Measurements from ENCODE around the gene BCL2L1.

BCL2L1 gene

GRCh38 chr20:31691646-31692275 lies 30.9 kb downstream of the BCL2L1 start:
- DNase-seq, result no peak

GRCh38 chr20:31690124-31690666 lies 32.5 kb downstream of the BCL2L1 start:
- no peak for DNase-seq

- no peak for DNase-seq
Measured at GRCh38 chr20:31689141-31689540, 33.5 kb downstream of the BCL2L1 start.

- no peak for DNase-seq
Measured at GRCh38 chr20:31687777-31688176, 34.9 kb downstream of the BCL2L1 start.

GRCh38 chr20:31685853-31686643 lies 36.6 kb downstream of the BCL2L1 start:
- DNase-seq, result no peak

GRCh38 chr20:31684153-31685015 lies 38.3 kb downstream of the BCL2L1 start:
- no peak for DNase-seq

- no peak for DNase-seq
Measured at GRCh38 chr20:31682927-31683326, 39.7 kb downstream of the BCL2L1 start.

GRCh38 chr20:31682352-31682751 lies 40.3 kb downstream of the BCL2L1 start:
- no peak for DNase-seq

- DNase-seq, result no peak
Measured at GRCh38 chr20:31681769-31682168, 40.9 kb downstream of the BCL2L1 start.

- DNase-seq, result no peak
Measured at GRCh38 chr20:31681128-31681727, 41.4 kb downstream of the BCL2L1 start.

GRCh38 chr20:31680286-31681127 lies 42.2 kb downstream of the BCL2L1 start:
- no peak for DNase-seq

GRCh38 chr20:31679357-31680285 lies 43.0 kb downstream of the BCL2L1 start:
- DNase-seq, result no peak

- DNase-seq, result no peak
Measured at GRCh38 chr20:31678389-31679356, 44.0 kb downstream of the BCL2L1 start.

- no peak for DNase-seq
Measured at GRCh38 chr20:31677553-31678260, 45.0 kb downstream of the BCL2L1 start.

GRCh38 chr20:31676609-31676989 lies 46.1 kb downstream of the BCL2L1 start:
- DNase-seq, result no peak

- DNase-seq, result peak; percentile 59 to 60
Measured at GRCh38 chr20:31675828-31676608, 46.6 kb downstream of the BCL2L1 start.

- peak; percentile 58 for DNase-seq
Measured at GRCh38 chr20:31674895-31675827, 47.5 kb downstream of the BCL2L1 start.
